Activated CD8-positive, alpha-beta memory T cell treated with anti-CD3 and anti-CD28 coated beads, Interleukin-2, amount 50 U/mL, for 4 hours (primary cell): ENCODE measurements around the gene SMOC1.
"Not testable (repeated sequence)": the region's sequence is repeated elsewhere in the genome, so short reads cannot be mapped to it uniquely, and the experiment has no call there.

Experiments
- DNase-seq: peaks from one replicate; pipeline ENCODE4 v3.0.0-alpha.2; 2020

The SMOC1 gene

DNA sequence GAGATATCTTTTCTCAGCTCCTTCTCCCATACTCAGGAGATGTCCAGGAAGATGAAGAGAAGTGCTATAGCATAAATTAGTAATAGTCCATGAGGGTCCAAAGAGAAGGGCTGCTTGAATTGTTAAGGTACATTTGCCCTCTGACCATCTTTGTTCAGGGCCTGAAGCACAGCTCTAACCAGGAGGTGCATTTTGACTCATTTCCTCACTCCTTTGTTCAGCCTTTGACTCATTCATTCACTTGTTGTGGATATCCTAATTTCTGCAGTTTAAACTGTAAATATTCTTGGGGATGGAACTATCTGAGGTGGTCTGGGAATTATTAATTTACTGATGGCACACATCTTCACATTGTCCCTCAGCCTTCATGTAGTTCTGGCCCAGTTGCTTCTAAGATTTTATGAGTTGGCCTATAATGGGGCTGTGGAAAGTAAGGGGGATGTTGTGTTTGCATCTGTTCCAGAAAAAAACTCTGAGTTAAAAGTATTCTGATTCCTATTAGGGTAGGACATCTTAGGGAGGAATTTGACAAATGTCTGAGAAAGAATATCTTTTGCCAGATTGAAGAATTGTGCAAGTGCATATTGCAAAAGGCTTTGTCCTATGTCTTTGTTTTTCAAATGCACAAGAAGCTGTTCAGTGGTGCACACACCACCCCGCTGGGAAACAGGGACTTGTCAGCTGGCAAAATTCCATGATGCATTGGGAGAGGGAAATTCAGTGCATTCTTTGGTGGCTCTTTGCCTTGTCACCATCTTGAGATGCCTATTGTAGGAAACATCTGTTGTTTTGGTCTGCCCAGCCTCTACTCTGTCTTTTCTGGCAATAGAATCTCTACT lies 22.1 kb downstream of the SMOC1 start:
- DNase-seq, result no peak

DNA sequence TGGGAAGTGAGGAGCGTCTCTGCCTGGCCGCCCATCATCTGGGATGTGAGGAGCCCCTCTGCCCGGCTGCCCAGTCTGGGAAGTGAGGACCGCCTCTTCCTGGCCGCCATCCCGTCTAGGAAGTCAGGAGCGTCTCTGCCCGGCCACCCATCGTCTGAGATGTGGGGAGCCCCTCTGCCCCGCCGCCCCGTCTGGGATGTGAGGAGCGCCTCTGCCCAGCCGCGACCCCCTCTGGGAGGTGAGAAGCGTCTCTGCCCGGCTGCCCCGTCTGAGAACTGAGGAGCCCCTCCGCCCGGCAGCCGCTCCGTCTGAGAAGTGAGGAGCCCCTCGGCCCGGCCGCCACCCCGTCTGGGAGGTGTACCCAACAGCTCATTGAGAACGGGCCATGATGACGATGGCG lies 23.8 kb downstream of the SMOC1 start:
- not testable (repeated sequence) for DNase-seq

DNA sequence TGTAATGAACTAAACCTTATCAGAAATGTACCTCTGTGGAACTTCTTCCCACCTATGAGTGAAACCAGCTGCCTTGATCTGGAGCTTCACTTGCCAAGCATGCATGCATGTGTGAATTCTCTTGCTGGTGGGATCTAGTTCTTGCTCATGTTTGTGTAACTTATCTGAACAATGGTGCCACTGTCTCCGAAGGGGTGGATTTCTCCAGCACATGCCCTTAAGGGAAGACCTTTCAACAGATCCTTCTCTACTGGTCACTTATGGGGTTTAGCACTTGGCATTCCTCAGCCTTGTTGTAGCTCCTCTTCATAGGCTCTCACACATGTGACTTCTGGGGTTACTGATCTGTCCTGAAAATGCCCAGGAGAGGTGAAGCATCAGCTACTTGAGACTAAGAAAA lies 25.0 kb downstream of the SMOC1 start:
- no peak for DNase-seq

DNA sequence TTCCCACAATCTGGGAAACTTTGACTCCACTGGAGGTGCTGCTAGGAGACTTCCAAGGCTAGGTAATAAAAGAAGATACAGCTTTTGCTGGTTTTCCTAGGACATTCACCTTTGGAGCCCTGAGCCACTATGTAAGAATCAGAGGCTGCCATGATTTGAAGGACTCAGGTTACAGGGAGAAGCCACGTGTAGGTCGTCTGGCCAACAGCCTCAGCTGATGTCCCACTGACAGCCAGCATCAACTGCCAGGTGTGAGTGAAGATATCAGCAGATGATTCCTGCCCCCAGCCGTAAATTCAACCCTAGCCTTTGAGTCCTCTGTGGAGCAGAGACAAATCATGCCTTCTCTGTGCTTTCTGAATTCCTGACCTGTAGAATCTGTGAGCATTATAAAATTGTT lies 27.0 kb downstream of the SMOC1 start:
- no peak for DNase-seq

DNA sequence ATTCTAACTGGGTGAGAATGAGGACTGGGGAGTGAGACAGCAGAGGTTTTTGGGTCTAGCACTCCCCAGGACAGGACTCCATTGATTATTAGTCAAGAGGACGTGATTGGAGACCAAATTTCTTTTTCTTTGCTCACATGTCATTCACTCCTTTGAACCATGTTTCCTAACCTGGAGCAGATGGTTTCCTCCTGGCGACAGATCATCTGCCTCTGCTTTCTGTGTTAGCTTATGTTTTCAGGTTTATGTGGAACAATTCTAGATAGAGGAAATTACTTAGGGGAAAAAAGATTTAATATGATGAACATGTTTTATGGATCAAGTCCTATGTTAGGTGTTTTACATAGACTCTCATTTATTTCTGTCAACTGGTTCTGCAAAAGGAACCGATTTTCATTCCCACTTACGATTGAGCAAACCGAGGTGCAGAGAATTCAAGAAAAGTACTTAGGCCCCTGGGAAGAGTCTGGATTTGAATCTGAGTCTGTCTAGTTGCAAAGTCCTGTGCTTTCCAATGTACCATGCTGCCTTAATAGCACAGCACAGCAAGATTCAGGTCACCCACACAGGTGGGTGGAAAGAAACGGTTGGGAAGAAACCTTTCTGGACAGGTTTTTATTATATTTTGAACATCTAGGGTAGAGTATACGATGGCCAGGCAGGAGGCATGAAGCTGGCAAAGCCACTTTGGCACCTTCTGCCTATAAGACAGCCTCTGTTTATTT lies 30.8 kb downstream of the SMOC1 start:
- no peak for DNase-seq

DNA sequence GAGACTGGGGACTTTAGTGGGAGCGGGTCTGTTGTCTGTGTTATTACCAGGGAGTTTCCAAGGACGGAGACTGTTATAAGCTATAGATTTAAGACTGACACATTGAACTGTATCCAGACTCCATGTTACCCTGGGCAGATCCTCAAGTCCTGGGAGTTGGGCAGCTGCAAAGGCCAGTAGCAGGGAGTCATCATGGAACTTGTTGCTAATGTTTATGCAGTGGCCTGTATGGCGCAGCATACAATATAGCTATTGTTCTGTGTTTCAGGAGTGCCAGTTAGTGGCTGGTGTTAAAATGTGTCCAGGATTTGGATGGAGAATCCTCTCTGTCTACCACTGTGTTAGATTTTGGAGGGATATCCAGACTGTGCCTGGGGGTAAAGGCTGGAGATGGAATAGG lies 31.7 kb downstream of the SMOC1 start:
- no peak for DNase-seq

DNA sequence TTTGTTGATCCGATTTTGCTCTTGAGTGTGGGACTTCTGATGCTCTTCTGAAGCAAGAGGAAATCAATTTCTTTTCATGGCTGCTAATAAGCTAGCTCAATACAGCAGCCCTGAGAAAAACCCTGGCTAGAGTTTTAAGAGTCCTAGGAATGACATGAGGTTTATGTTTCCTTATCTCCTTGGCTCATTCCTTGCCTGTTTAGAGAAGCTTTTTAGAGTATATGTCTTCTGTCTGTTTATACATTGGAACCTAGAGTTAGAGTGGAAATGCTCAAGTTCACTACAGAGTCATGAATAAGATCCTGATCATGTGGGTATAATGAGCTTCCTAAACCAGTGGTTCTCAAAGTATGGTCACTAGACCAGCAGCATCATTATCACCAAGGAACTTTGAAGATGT lies 34.5 kb downstream of the SMOC1 start:
- no peak for DNase-seq

DNA sequence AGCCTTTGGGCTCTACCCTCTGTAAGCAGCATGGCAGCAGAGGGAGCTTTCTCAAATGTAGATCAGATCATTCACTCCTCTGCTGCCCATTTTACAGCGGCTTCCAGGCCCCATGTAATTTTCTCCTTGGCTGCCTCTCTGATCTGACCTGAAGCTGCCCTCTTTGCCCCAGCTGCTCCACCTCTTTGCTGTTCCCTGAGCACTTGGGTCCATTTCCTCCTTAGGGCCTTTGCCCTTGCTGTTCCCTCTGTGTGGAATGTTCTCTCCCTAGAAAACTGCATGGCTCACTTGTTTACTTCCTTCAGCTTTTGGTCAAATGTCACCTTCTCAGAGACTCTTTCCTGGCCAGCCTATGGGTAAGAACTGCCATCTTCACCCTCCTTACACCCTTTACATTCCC lies 37.2 kb downstream of the SMOC1 start:
- DNase-seq, result no peak

DNA sequence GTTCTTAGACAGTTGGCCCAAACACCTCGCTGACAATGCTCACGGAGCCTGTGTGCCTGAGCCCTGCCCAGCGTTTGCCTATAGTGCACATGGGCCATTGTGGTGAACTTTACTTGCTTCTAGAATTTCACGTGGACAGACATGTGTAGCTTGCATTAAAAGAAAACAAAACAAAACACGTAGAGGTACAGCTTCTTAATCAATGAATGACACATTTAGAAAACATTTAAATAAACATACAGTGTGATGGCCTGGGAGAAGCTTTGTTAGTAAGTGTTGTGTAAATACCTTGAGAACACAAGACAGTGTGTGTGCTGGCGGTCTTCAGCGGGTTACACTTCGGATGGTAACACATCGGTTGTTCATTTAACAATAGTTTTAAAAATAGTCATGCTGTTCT lies 38.1 kb downstream of the SMOC1 start:
- no peak for DNase-seq

DNA sequence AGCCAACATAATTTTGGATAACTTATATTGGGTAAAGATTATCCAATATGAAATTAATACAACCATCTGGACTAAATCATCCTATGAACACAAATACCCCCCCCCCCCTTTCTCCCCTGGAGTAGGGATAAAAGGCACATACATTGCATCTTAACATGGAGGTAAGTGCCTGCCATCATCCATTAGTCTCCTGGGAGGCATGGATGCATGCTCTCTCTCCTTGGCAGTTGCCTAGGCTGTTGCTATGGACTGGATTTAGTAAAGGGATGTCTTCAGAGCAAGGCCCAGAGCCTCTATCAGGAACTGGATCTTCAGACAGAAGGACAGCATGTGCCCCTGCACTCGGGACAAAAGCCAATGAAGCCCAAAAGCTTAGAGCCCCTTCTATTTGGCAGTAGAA lies 40.6 kb downstream of the SMOC1 start:
- no peak for DNase-seq

DNA sequence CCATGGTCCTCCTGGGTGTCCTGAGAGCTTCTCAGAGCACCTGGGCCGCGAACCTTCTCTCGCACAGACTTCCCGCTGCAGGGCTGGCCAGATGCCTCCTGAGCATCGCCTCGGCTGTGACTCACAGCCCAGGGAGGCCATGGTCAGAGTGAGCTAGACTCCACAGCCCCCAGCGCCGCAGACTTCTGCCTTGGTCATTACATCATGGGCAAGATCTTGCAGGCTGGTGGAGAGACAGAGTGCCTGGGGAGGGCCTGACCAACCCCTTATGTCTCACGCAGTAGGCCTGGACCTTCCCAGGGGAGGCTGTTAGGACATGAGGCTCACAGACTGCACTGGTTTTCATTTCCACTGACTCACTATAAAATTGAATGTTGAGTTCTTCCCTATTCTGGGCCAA lies 41.8 kb downstream of the SMOC1 start:
- no peak for DNase-seq

DNA sequence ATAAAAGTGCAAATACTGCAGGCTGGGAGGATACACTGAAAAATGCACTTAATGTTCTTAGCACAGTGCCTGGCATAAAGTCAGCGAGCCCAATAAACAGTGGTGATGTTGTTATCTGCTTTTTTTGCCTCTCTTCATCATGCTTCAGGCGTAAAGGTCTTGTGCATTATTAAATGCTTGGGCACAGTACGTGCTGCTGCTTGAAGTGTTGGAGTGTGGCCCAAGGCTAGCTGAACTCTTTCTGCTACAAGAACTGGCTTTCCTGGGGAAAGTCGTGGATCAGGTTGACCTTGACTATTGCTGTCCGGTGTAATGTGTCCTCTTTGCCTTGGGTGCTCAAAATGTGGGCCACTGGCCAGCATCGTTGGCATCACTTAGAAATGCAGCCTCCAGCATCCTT lies 43.0 kb downstream of the SMOC1 start:
- DNase-seq, result no peak

DNA sequence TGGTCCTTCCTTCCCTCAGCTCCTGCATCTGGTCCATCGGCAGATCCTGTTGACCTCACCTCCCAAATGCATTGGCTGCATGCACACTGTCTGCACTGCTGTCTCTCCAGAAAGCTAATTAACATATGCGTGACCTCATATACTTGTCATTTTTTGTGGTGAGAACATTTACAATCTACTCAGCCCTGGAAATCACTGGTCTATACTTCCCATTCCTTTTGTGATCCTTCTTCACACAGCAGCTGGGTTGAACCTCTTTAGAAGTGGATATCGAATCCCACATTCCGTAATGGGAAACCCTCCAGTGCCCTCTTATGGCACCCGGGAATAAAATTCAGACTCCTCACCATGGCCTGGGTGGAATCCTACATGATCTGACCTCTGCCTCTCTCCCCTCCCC lies 45.0 kb downstream of the SMOC1 start:
- no peak for DNase-seq

DNA sequence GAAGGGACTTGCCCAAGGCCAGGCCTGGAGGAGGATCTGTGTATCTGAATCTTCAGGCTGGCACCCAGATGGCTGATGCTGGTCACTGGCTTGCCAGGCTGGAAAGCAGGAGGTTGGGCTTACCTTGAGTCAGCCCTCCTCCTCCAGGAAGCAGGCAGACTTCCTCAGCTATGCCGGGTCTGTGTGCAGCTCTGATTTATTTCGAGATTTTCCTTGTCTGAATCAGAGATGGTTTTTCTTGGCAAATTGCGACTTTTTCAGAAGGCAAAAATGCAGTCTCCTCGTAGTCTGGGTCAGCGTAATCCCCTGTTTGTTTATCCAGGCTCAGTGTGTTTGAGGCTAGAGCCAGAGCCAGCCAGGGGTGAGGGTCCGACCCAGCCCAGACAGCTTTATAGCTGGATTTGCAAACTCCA lies 48.9 kb downstream of the SMOC1 start:
- DNase-seq, result no peak

DNA sequence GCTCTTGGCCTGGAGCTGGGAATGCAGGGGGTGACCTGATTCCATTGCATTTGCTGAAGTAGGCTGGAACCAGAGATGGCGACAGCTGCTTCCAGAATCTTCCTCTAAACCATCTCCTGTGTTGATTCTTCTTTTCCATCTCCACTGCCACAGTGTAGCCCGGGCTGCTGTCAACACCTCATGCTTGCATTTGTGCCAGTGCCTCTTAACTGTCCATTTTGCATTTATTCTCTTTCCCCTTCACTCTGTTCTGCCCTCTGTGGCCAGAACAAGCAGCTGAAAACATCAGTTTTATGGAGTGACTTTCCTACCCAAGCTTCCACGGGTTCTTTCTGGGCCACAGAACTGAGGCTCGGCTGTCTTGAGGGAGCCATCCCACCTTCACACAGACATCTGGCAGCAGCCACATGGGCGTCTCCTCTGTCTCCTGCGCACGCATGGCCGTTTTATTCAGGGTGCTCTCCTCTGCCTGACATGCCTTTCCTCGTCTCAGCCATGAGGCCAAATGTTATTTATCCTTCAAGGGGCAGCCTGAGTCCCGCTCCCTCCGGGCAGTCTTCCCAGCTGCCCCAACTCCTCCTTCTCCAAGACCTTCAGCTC lies 51.7 kb downstream of the SMOC1 start:
- no peak for DNase-seq

DNA sequence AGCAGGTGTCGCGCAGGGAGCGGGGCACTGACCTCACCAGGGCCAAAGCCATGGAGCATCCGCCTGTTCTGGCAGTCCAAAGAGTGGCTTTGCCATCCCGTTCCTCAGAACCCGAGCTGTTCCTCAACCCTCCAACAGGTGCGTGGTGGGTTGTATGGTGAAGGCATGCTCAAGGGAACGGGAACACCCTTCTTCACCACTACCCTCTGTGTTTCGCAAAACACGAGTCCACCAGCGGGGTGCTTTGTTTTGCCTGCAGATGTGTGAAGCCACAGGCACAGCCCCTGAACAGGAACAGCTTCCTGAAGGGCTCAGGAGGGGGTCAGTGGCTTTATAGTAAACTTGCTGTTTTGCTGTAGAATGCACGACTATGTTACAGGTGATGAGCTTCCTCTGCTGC lies 52.7 kb downstream of the SMOC1 start:
- DNase-seq, result no peak

DNA sequence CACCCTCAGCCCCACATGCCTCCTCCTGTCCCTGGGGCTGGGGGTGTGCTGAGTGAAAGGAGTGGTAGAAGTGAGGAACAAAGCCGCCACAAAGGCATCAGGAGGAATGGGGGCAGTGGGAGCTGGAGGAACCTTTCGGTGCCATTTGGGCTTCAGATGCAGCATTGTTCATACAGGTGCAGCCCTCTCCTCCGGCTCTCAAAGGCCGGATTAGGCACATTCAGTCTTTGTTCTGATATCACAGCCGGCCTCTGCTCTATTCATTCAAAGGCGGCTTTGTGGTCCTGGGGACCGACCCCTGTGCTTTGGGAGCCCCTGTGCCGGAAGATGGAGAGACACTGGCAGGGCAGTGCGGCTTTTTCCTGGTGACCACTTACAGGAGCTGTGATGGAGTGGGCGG lies 53.2 kb downstream of the SMOC1 start:
- no peak for DNase-seq

DNA sequence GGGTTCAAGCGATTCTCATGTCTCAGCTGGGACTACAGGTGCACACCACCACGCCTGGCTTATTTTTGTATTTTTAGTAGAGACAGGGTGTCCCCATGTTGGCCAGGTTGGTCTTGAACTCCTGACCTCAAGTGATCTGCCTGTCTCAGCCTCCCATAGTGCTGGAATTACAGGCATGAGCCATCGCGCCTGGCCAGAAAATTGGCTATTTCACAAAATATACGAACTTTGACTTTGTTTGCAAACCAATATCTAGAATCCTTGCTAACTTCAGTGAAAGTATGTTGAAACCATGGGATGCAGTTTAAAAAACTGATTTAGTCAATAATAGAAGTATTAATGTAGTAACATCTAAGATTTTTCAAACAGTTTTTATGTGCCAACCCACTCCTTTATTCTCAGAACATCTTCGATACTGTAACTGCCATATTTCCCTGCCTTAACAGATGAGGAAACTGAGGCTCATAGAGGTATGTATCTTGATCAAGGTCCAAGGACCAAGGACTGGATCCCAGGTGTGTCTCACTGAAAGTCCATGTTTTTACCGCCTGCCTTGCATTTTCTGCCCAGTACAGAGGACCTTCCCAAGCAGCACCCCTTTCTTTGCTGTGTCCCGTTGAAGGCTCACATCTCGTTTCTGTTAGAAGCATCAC lies 54.5 kb downstream of the SMOC1 start:
- no peak for DNase-seq

DNA sequence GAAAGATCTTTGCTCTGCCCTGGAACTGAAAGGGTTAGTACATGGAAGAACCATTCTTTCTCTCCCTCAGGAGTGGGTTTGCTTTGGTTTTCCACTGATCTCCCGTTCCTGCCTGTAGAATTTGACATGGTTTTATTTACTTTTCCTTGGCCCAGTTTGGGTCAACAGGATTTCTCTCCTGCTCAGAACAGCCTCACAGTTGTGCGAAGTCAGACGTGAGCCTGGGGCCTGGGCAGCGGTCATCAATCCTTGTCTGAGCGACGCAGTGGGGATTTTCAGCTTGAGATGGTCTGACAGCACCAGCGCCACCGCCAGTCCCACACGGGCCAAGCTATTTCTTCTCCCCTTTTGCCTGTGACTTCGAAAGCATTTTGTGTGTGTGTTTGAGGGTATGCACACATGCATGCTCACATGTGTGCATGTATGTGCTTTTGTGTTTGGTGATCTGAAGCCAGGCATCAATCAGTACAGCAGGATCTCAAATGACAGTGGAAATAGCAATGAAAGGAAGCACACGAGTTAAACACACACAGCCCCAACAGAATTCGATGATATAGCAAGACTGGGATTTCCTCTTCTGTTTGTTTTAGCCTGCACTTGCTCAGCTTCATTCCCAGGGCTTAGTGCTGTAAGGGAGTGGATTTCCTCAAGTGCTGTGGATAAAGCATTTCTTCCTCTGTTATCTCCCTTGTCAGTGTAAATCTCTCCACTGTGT lies 58.3 kb downstream of the SMOC1 start:
- no peak for DNase-seq

DNA sequence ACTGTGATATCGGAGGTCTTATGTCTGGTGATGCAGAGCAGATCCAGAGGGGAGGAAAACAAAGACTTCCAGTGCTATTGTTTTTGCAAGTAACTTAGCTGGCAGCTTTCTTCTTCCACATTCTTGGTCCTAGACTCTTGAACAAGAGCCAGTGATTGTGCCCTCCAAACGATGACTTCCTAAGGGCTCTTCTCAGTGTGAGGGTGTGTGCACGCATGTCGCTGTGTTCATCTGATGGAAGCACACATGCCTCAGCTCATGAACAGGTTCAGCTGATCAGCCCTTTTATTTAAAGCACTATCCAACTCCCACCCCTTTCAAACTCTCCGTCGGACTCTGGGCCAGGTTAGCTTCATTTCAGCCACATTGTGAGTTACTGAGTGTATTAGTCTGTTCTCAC lies 59.5 kb downstream of the SMOC1 start:
- no peak for DNase-seq

DNA sequence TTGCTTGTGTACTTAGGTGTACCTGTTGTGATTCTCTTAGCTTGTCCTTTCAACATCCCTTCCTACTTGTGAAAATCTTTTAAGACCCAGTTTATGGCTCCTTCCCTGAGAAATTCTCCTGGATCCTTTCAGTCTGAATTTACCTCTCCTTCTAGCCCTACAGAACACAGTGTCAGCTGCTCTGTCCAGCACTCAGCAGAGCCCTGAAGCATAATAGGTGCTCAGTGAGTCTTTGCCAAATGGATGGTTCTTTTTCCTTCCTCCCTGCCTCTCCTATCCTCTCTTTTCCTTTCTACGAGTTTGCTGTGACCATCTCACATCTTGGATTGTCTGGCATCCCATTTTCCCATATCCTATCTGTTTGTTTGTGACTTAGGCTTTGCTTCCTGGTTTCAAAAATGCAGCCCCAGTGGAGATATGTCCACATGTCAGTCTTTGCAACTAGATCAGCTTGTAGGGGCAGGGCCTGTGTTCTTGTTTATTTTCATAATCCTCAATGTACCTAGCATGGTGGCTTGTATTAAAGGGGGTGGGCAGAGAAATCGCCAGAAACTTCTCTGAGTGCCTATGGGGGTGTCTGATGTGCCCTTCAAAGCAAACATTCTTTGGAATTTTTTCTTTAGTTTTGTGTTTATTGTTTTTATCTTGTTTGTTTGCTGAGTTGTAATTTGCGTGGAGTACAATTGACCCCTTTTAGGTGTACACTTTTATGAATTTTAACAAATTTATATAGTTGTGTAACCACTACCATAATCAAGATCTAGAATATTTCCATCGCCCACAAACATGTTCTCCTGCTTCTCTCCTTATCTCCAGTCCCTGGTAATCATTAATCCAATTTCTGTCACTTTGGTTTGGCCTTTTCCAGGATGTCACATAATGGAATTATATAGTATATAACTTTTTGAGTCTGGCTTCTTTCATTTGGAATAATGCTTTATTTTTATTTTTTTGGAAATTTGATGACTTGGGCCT lies 62.8 kb downstream of the SMOC1 start:
- no peak for DNase-seq
